ENCODE measurements around the gene BPIFA1.

BPIFA1 gene

GRCh38 chr20:33240923-33241322, 5.1 kb downstream of the BPIFA1 start:
- no peak for DNase-seq

GRCh38 chr20:33242319-33243100, 6.7 kb downstream of the BPIFA1 start:
- no peak for DNase-seq

- DNase-seq = no peak
Measured at GRCh38 chr20:33246077-33246476, 10.3 kb downstream of the BPIFA1 start.

- DNase-seq = peak; percentile 76
Measured at GRCh38 chr20:33249456-33249855, 13.7 kb downstream of the BPIFA1 start.

GRCh38 chr20:33250666-33251065, 14.9 kb downstream of the BPIFA1 start:
- peak; percentile 34 for DNase-seq

GRCh38 chr20:33251496-33251895, 15.7 kb downstream of the BPIFA1 start:
- peak; percentile 37 for DNase-seq

DNA sequence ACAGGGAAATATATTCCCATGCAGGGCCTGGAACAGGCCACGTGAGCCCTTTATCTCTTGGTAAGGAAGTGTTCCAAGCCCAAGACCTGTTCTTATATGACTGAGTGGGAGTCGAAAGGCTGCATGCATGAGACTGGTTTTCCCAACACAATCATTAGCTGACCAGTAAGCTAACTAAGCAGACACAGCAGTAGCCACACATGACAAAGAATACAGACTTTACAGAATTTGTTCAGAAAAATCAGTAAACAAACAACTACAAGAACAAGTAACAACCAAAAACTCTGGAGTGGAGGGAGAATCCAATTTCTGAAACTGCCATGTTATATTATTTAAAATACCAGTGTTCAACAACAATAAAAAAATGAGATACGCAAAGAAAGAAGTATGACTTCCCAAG, 16.7 kb downstream of the BPIFA1 start:
- DNase-seq = no peak

DNA sequence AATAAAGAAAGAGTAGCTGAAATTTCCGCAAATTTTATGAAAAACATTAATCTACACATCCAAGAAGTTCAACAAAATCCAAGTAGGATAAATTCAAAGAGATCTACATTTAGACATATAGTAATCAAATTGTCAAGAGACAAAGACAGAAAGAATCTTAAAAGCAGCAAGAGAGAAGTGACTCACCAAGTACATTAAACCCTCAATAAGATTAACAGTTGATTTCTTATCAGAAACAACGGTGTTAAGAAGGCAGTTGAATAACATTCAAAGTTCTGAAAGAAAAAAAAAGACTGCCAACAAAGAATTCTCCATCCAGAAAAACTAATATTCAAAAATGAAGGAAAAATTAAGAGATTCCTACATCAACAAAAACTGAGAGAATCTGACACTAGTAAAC, 19.2 kb downstream of the BPIFA1 start:
- no peak for DNase-seq

DNA sequence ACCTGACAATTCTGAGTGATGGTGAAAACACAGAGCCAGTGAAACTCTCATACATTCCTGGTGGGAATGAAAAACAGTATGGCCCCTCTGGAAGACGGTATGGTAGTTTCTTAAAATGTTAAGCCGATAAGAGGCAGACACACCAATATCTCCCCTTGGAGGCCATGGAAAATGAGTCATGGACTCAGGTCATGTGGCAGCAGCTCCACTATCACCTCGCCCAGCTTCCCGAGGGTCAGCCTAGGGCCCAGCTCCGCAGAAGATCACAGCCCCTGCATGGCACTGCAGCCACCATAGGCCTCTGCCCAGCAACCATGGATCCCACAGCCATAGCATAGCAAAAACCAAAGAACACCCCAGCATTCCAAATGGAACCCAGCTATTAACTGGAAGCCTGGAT, 21.4 kb downstream of the BPIFA1 start:
- no peak for DNase-seq

DNA sequence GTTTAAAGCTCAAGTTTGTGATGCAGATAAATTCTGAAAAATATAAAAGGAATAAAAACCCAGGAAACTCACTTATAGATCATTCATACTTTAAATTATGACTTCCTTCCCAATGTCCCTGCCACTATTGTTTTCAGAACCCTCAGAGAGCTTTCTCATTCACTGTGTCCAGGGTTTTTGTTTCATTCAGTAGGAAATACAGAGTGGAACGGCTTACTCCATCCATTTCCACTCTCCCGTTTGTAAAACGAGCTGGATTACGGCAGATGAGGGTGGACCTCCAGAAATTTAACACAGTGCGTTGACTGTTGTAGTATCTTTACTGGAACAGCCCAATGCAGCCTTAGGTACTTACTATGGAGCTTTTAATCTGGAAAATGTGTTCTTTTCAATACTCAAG, 23.6 kb downstream of the BPIFA1 start:
- no peak for DNase-seq

- peak; percentile 59 for DNase-seq
Measured at GRCh38 chr20:33261465-33261864, 25.7 kb downstream of the BPIFA1 start.

DNA sequence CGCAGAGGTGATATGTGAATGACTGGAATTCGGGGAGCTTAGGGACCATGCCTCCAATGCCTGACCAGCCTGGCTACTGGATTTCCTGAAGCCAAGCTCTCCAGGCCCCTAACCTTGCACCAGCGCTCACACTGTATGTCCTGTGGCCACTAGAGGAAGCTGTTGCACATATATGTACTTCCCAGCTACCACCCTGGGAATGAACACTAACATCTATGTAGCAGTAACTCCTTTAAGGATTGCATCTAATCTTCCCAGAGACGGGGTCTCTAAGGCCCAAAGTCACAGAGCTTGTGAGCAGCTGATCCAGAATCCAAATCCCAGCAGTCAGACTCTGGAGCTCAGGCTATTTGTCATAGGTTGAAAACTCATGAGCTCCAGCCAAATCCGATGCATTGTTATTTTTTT, 26.9 kb downstream of the BPIFA1 start:
- peak; percentile 81 for DNase-seq

DNA sequence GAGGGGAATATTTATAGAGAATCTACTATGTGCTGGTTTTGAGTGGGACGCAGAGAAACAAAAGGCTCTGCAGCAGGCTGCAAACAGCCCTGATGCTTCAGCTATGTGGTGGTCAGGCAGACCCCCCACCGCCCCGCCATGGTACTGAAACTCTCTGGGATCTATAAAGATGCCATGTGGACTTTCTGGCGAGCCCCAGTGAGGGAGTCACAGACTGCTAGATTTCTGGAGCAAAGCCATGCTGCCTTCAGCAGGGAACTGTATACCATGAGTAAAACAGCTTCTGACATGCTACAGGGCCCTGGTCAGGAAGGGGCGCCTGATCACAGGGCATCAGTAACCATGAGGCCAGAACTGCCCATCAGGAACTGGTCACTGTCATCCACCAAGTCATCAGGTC, 28.0 kb downstream of the BPIFA1 start:
- DNase-seq = no peak

- DNase-seq = no peak
Measured at GRCh38 chr20:33267701-33268100, 31.9 kb downstream of the BPIFA1 start.

DNA sequence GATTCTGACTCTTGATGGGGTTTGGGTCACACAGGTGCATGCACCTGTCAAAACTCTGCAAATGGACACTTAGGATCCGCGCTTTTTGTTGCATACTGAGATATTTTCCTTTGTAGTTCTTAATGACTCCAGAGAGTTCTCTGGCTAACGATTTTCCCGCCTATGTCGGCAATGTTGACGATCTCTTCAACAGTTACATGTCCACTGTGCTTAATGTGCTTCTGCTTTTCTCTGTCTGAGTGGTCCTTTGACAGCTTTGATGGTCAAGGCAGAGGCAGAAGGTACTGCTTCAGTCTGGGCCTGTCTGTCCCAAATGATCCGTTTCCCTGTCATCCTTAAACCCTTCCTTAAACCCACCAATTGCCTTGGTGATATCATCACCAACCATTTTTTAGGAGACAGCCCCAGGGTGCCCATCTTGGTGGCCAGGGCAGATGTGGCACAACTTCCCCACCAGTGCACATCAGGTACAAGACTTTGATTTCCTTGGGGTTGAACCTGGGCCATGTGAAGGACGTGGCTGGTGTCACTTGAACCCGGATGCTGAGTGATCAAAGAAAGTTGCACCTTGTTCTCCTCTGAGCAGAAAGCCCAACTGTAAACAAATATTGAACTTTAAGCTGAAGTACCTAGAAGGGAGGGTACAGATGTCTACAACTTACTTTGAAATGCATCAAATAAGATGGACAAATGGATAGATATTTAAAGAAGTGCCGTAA, 36.5 kb downstream of the BPIFA1 start:
- no peak for DNase-seq

DNA sequence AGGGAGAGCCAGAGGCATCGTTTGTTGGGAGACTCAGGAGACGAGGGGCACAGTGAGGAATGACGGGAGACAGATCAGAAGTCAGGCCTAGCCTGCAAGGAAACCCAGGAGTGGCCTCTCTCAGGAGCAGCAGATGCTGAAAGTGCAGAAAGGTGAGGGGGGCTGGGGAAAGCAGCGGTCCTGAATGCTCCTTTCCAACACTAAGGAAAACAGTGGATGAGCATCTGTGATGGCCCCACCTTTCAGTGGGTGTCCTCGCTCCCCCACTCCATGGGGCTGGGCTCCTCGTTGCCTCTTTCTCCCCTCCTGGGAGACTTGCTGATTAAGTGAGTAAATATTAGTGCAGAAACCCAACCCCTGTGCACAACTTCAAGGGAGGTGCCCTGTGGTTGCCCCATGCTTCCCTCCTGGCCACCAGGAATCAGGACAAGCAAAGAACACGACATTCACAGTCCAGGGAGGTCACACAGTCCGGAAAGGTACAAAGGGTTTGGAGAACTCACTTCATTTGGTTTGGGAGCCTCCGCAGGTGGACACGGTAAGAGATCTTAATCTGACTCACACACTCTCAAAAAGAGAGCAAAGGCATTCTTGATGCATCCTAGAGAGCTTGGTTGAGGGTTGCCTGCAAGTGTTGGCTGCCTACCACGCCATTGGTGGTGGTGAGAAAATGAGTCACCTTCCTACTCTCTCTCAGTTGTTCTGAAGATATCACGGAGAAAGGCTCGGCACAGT, 37.5 kb downstream of the BPIFA1 start:
- DNase-seq = no peak

- DNase-seq = no peak
Measured at GRCh38 chr20:33275215-33275614, 39.4 kb downstream of the BPIFA1 start.

GRCh38 chr20:33275871-33276270, 40.1 kb downstream of the BPIFA1 start:
- DNase-seq = no peak

DNA sequence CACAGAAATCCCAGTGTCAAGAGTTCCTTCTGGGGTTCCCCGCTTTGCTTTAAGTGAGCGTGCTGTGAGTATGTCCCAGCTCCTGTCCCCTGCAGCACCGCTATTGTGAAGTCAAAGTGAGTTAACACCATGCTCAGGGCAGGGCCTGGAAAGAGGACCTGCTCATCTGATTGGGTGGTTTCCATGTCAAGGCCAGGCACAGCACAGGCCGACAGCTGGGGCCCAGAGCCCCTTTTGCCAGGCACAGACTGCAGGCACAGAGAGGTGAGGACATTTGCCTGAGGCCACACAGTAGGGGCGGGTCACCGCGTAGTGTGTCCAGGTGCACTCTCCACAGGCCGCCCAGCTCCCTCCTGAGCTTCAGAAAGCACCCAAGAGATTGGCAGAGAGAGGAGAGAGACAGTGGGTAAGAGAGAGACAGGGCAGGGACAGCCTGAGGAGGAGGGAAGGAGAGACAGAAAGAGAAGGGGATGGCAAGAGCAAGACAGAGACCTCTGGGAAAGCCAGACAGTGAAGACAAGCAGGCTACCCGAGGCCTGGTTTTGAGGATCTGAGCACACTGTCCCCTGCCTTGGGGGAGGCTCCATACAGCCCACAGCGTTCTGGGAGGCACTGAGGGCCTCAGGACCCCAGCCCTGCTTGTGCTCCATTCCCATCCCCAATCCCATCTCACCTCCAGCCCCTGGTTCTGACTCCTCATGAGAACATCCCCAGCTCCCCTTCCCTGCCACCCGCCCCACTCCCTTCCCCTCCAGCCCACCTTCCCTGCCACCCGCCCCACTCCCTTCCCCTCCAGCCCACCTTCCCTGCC, 40.7 kb downstream of the BPIFA1 start:
- no peak for DNase-seq

DNA sequence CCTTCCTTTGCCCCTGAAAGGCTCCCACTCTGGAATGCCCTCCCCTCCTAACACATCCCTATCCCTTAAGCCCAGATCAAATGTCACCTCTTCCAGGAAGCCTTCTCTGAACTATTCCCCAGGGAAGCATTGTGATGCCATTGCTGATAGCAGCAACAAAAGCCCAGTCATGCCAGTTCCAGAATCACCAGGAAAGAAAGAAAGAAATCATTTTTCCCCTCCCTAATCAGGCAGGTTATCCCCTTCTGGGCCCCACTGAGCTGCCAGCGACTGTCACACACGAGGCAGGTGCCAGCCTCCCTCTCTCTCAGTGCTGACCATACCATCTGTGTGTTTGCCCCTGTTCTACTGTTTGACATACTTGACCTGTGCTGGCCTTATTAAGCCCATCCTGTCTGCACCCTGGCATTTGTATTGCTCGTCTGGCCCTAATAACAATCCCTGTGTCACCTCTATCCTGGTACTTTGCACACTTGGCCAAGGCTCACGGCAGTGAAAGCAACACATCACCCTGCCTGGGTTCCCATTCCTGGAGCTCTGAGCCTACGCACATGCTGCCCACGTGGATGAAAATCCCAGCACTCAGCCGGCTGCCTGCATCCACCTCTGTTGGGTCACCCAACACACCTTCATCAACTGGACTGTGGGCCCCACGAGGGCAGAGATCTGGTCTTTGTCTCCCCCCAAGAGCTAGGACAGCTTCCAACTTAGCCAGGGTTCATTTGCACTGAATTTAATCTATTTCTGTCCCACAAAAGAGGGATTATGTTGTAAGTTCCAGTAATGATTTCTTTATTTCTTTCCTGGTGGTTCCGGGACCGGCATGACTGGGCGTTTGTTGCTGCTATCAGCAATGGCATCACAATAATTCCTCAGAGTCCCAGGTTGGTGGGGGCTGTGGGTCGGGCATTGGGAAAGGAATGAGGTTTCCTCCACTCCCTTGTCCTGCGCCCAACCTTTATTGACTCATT, 42.0 kb downstream of the BPIFA1 start:
- no peak for DNase-seq

DNA sequence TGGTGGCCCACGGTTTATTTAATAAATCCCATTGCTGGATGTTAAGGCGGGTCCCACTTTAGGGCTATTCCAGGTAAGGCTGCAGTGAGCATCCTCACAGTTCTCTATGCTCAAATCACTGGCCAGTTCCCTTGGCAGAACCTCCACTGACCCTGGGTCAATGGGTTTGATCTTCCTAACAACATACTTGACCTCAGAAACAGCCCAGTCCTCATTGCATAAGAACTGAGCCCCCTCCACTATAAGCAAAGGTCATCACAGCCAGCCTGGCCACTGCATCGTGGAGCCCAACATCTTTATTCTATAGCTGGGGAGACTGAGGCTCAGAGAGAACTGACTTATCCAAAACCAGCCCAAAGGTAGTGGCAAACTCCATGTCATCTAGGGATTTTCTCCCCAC, 42.9 kb downstream of the BPIFA1 start:
- no peak for DNase-seq

Data from NCI-H1694 treated with DMSO at 0.1 percent for 48 hours (cell line).